Smooth muscle cell (in vitro differentiated cells): ENCODE measurements around the gene KIF12. TPM values are rescaled to one million over a fixed set of nuclear protein-coding genes. Genes with fewer than 3 reads are reported as not detected.

Source experiments
- DNase-seq: peaks from one replicate; lab custom pipeline; 2025; ENCODE audit not compliant: unreplicated experiment; lab: John Stamatoyannopoulos, UW
- H2AFZ ChIP-seq: fragments of 200-600 bp; sonication (generic); 2 replicates; pipeline ENCODE4 v1.6.0; 2016; ENCODE audit warnings: antibody characterized with exemption, low read depth, mild to moderate bottlenecking
- H3F3A ChIP-seq: fragments of 200-600 bp; sonication (generic); 2 replicates; pipeline ENCODE4 v1.6.0; 2017; ENCODE audit warnings: antibody characterized with exemption, low read depth
- H3K27ac ChIP-seq: fragments of 200-600 bp; sonication (generic); 2 replicates; pipeline ENCODE4 v1.5.1; 2016; ENCODE audit warnings: low read depth, mild to moderate bottlenecking
- H3K27me3 ChIP-seq: fragments of 200-600 bp; sonication (generic); 2 replicates; pipeline ENCODE4 v1.6.1; 2016; ENCODE audit warnings: low read depth, mild to moderate bottlenecking
- H3K36me3 ChIP-seq: fragments of 200-600 bp; sonication (generic); 2 replicates; pipeline ENCODE4 v1.5.1; 2016; ENCODE audit warnings: low read depth
- H3K4me1 ChIP-seq: fragments of 200-600 bp; sonication (generic); 2 replicates; pipeline ENCODE4 v1.5.1; 2016; ENCODE audit warnings: low read depth
- H3K4me2 ChIP-seq: fragments of 200-600 bp; sonication (generic); 2 replicates; pipeline ENCODE4 v1.6.0; 2016; ENCODE audit warnings: mild to moderate bottlenecking
- H3K4me3 ChIP-seq: fragments of 200-600 bp; sonication (generic); 2 replicates; pipeline ENCODE4 v1.5.1; 2016; ENCODE audit warnings: mild to moderate bottlenecking
- H3K79me2 ChIP-seq: fragments of 200-600 bp; sonication (generic); 2 replicates; pipeline ENCODE4 v1.6.0; 2016; ENCODE audit warnings: low read depth, mild to moderate bottlenecking
- H3K9ac ChIP-seq: fragments of 200-600 bp; sonication (generic); 2 replicates; pipeline ENCODE4 v1.6.0; 2016; ENCODE audit warnings: low read depth
- H3K9me3 ChIP-seq: fragments of 200-600 bp; sonication (generic); replicated peaks from 2 replicates; pipeline ENCODE4 v1.5.1; 2016; ENCODE audit warnings: low read depth
- H4K20me1 ChIP-seq: fragments of 200-600 bp; sonication (generic); 2 replicates; pipeline ENCODE4 v1.6.0; 2016; ENCODE audit warnings: low read depth
- CTCF ChIP-seq: fragments of 200-600 bp; sonication (generic); IDR thresholded peaks from 2 replicates; pipeline ENCODE4 v1.5.1; 2017; ENCODE audit warnings: borderline replicate concordance, mild to moderate bottlenecking, antibody characterized with exemption; ENCODE audit not compliant: insufficient read depth, poor library complexity, severe bottlenecking
- WGBS: methylation state at CpG from one replicate; pipeline ENCODE4 v1.1.7; 2016; ENCODE audit warnings: low lambda C conversion rate; 5-methylcytosine and 5-hydroxymethylcytosine counted together
- polyA plus RNA-seq: library from polyadenylated mRNA; unstranded; fragments of >200 nt; fragmentation: Nextera tagmentation; extraction: Ambion mirVana; gene quantifications from 2 replicates; pipeline ENCODE4 v1.2.1, GENCODE V29; 2016
- total RNA-seq: library from RNA; depleted of rRNA; stranded (reverse); fragments of >200 nt; gene quantifications from 2 replicates; pipeline ENCODE4 v1.2.3, GENCODE V29; 2014

The KIF12 gene
- total and polyA plus RNA-seq, 2 experiments from 2014 or later: not detected

GRCh38 chr9:114088571-114089170 lies 10.4 kb downstream of the KIF12 start:
- Histone ChIP-seq H3K79me2 (no peaks in the 10 kb centered on the region), H4K20me1 (no peaks in the 10 kb centered on the region), H3K4me1 (no peaks in the 10 kb centered on the region), H3K27ac (no peak overlapping the region), H3K4me3 (no peak overlapping the region), H3K27me3 (peaks cover 3% of the 10 kb centered on the region), H3K36me3 (no peaks in the 10 kb centered on the region), H2AFZ (no peak overlapping the region), H3K9ac (no peak overlapping the region), H3K4me2 (no peak overlapping the region), H3K9me3 (no peaks in the 10 kb centered on the region), H3F3A (no peaks in the 10 kb centered on the region)
- no peak for DNase-seq
- no peak for TF ChIP-seq CTCF
- WGBS: 93% methylated on average over 7 of the region's 7 CpGs

DNA sequence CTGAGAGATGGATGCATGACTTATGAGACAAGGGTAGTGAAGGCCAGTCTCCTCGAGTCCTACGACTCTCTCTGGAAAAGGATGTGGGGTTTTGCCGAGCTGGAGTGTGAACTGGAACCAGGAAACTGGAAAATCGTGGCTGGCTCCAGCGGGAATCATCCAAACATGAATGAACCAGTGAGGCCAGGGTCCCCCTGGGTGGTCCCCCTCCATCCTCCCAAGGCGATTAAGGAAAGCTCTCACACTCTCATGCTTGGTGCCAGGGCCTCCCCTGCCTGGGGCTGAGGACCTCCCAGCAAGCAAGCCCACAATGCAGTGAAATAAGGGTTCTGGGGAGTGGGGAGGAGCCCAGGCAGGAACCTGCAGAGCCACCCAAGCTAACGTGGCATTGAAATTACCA lies 11.4 kb downstream of the KIF12 start:
- Histone ChIP-seq H3K79me2 (no peaks in the 10 kb centered on the region), H3K27me3 (peaks cover 3% of the 10 kb centered on the region), H3K9ac (no peak overlapping the region), H3K27ac (no peak overlapping the region), H2AFZ (no peak overlapping the region), H4K20me1 (no peaks in the 10 kb centered on the region), H3K4me1 (no peaks in the 10 kb centered on the region), H3F3A (no peaks in the 10 kb centered on the region), H3K36me3 (no peaks in the 10 kb centered on the region), H3K9me3 (no peaks in the 10 kb centered on the region), H3K4me3 (no peak overlapping the region), H3K4me2 (no peak overlapping the region)
- DNase-seq: no peak
- WGBS: 88% methylated on average over 7 of the region's 7 CpGs
- no peak for TF ChIP-seq CTCF

GRCh38 chr9:114086607-114087006 lies 12.5 kb downstream of the KIF12 start:
- H3F3A ChIP-seq: no peaks in the 10 kb centered on the region
- no peak for DNase-seq

More at GRCh38 chr9:114086607-114087006, 12.5 kb downstream of the KIF12 start:
- Histone ChIP-seq H3K9me3 (no peaks in the 10 kb centered on the region), H3K79me2 (no peaks in the 10 kb centered on the region), H4K20me1 (no peaks in the 10 kb centered on the region), H3K27me3 (peaks cover 3% of the 10 kb centered on the region), H3K4me1 (no peaks in the 10 kb centered on the region), H3K4me2 (no peak overlapping the region), H3K36me3 (no peaks in the 10 kb centered on the region), H3K4me3 (no peak overlapping the region), H3K9ac (no peak overlapping the region), H3K27ac (no peak overlapping the region), H2AFZ (no peak overlapping the region)
- 96% methylated on average over 4 of the region's 4 CpGs for WGBS
- TF ChIP-seq CTCF: no peak
